HG03175 (cell line): ENCODE results near the gene HINFP.
A peak's percentile ranks its signal among the peaks of the same experiment; 100 is the strongest.

Experiments
- ATAC-seq: cut with Tn5 transposase; IDR thresholded peaks from one replicate; pipeline ENCODE4 v1.9.1; 2021; ENCODE audit warnings: mild to moderate bottlenecking, moderate library complexity; ENCODE audit not compliant: unreplicated experiment

Gene HINFP

GRCh38 chr11:119121008-119121810, at the start of gene HINFP:
HINFP (plus strand) TSS chr11:119121580; CDS start chr11:119126945, 5,365 bp downstream.
- ATAC-seq = peak; percentile 97

- ATAC-seq = no peak
Observed at GRCh38 chr11:119077839-119078238, 43.5 kb upstream of the HINFP start.

GRCh38 chr11:119078675-119079420, 42.5 kb upstream of the HINFP start:
- ATAC-seq = no peak

- ATAC-seq = no peak
Observed at GRCh38 chr11:119081682-119082260, 39.6 kb upstream of the HINFP start.

GRCh38 chr11:119084663-119085436, 36.5 kb upstream of the HINFP start, which contains the start of gene HMBS:
HMBS (plus strand) TSS chr11:119084881; CDS start chr11:119085034, 153 bp downstream.
- ATAC-seq = peak; percentile 92

- ATAC-seq = peak; percentile 19
Observed at GRCh38 chr11:119085437-119085847, 35.9 kb upstream of the HINFP start.

GRCh38 chr11:119087123-119087522, 34.3 kb upstream of the HINFP start:
- ATAC-seq = no peak

- no peak for ATAC-seq
Observed at GRCh38 chr11:119087747-119088241, 33.6 kb upstream of the HINFP start.

- no peak for ATAC-seq
Observed at GRCh38 chr11:119088406-119088805, 33.0 kb upstream of the HINFP start.

- ATAC-seq = no peak
Observed at GRCh38 chr11:119089319-119089718, 32.1 kb upstream of the HINFP start.

- ATAC-seq = no peak
Observed at GRCh38 chr11:119091178-119091577, 30.2 kb upstream of the HINFP start.

- no peak for ATAC-seq
Observed at GRCh38 chr11:119091966-119092879, 29.2 kb upstream of the HINFP start.

- ATAC-seq = no peak
Observed at GRCh38 chr11:119092880-119093842, 28.2 kb upstream of the HINFP start.

- peak; percentile 1 for ATAC-seq
Observed at GRCh38 chr11:119093942-119094815, 27.2 kb upstream of the HINFP start.

GRCh38 chr11:119094816-119095065, 26.6 kb upstream of the HINFP start:
- ATAC-seq = peak; percentile 33

- ATAC-seq = peak; percentile 89
Observed at GRCh38 chr11:119095066-119095880, 26.1 kb upstream of the HINFP start.

GRCh38 chr11:119099711-119100110, 21.7 kb upstream of the HINFP start:
- ATAC-seq = no peak
